Omental fat pad (tissue), 4 donors: ENCODE measurements around the gene HMCN1. TPM values are rescaled to one million over a fixed set of nuclear protein-coding genes. Genes with fewer than 3 reads are reported as not detected.

Experiments used
- ATAC-seq: fragments of 150-250 bp; one replicate; pipeline ENCODE4 v1.9.1; 2016; ENCODE audit warnings: mild to moderate bottlenecking, moderate library complexity; ENCODE audit not compliant: low FRiP score
- DNase-seq: peaks from one replicate; pipeline ENCODE4 v3.0.0-alpha.2; 2019; ENCODE audit warnings: low spot score
- total RNA-seq, 4 donors: library from RNA; depleted of rRNA; stranded (reverse); fragments of >200 nt; gene quantifications; one replicate each; pipeline ENCODE4 v1.1.0, GENCODE V29; 2016
- TF ChIP-seq, protein P1 (sequence below), 3 donors: fragments of 450-650 bp; IDR thresholded peaks; one replicate each; pipeline ENCODE4 v1.5.1; 2016 to 2017; ENCODE audit warnings: antibody characterized with exemption in 3 of 3, mild to moderate bottlenecking in 3 of 3, moderate library complexity in 2 of 3

The HMCN1 gene
- total RNA-seq, 4 donors from 2014 or later = 5.2 to 45.9 (median 12.7) TPM

DNA sequence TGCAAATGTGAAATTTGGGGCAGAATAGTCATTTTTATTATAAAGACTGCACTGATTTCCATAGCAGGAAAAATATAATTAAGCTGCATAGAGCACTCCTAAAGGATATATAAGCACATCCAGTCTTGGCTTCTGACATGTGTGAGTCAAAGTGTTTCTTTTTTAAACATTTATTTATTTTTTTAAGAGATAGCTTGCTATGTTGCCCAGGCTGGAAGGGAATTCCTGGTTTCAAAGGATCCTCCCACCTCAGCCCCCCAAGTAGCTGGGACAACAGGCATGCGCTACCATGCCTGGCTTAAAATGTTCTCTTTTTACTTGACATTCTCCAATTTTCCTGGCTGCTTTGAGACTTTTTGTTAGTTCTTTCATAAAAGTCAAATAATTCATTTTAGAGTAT is 126.1 kb downstream of the HMCN1 start:
- DNase-seq = no peak
- TF ChIP-seq, protein P1, sequence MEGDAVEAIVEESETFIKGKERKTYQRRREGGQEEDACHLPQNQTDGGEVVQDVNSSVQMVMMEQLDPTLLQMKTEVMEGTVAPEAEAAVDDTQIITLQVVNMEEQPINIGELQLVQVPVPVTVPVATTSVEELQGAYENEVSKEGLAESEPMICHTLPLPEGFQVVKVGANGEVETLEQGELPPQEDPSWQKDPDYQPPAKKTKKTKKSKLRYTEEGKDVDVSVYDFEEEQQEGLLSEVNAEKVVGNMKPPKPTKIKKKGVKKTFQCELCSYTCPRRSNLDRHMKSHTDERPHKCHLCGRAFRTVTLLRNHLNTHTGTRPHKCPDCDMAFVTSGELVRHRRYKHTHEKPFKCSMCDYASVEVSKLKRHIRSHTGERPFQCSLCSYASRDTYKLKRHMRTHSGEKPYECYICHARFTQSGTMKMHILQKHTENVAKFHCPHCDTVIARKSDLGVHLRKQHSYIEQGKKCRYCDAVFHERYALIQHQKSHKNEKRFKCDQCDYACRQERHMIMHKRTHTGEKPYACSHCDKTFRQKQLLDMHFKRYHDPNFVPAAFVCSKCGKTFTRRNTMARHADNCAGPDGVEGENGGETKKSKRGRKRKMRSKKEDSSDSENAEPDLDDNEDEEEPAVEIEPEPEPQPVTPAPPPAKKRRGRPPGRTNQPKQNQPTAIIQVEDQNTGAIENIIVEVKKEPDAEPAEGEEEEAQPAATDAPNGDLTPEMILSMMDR (IDR thresholded peaks at IDR 0.05) = no peak
- no peak for ATAC-seq

DNA sequence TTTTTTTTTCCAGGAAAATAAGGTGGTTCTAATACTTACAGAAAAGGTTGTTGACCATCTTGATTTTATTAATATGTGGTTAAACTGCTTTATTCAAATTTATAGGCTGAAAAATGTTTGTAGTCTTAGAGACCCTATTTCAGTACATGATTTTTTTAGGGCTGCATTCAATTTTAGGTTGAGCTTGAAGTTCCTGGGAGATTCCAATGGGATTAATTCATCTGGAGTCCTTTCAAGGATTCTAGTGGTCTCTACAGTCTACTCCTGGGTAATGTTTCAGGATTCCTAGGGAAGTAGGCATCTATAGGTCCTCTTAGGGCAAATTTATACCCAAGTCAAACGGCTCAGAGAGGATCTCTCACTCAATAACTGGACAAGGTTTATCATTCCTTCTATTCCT is 126.7 kb downstream of the HMCN1 start:
- DNase-seq = no peak
- TF ChIP-seq, protein P1 (IDR thresholded peaks at IDR 0.05) = no peak
- no peak for ATAC-seq

DNA sequence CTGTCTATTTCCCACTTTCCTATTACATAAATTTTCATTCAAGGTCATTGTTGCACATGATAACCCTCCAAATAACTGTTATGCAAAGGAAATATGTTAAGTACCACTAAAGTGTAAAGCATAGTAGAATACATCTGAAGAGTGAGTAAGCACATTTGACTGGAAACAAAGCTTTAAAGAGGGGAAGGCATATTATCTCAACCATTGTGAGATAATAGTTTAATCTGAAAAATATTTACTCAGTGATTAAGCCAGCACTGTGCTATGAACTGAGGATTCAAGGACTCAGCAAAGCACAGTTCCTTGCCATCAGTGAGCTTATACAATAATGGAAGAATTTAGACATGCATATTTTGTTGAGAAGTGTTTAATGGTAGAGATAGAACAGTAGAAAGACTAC is 127.4 kb downstream of the HMCN1 start:
- ATAC-seq (no peak), DNase-seq (no peak)
- TF ChIP-seq, protein P1 (IDR thresholded peaks at IDR 0.05) = no peak

DNA sequence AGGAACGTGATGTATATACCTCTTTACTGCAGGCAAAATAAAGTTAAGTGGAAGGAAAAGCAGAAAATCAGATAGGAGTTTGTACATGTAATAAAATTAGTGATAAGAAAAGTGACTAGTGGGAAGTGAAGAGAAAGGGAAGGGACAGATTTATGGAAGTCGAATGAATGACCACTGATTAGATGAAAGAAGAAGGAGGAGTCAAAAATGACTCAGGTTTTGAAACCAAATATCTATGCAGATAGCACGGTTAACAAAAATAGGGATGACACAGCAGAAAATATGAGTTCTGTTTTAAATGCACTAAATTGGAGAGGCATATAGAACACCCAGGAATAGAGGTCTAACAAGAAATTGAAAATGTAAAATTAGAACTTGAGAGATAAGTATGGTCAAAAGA is 128.0 kb downstream of the HMCN1 start:
- DNase-seq (no peak), ATAC-seq (no peak)
- TF ChIP-seq, protein P1 (IDR thresholded peaks at IDR 0.05) = no peak

DNA sequence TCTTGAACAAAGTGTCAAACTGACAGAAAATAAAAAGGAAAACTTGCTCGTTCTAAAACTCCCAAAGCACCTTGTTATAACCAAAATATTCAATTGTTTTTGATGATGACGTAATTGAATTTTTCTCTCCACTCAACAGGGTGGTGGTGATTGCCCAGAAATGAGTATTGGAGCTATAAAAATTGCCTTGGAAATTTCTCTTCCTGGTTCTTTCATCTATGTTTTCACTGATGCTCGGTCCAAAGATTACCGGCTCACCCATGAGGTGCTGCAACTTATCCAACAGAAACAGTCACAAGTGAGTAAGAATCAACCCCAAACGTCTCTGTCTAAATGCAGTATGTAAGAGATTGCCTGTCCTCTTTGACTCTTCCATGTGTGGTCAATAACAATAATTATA is 130.1 kb downstream of the HMCN1 start:
- no peak for ATAC-seq
- TF ChIP-seq, protein P1 (IDR thresholded peaks at IDR 0.05) = no peak
- no peak for DNase-seq

DNA sequence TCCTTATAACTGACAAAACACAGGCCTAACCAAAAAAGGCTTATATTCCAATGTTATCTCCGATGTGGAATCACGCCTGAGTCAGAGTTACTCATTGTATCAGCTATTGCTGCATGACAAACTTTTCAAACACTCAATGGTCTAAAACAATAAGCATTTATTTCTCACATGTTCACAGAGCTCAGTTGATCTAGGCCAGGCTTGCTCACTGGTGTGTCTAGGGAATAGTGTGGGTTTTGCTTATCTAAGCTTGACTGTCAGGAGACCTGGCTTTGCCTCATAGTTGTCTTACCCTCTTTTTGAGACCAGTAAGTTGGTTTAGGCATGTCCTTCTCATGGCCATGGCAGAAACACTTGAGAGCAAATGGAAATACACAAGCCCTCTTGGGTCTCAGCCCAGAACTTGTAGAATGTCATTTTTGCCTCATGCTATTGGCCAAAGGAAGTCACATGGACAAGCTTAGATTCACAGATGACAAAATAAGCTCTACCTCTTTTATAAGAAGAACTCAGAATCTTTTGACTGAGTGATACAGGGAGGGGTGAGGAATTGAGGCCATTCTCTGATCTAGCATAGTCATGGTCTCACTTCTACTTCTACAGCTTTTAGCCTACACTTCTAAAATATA is 130.8 kb downstream of the HMCN1 start:
- ATAC-seq = no peak
- no peak for DNase-seq
- TF ChIP-seq, protein P1 (IDR thresholded peaks at IDR 0.05) = no peak

DNA sequence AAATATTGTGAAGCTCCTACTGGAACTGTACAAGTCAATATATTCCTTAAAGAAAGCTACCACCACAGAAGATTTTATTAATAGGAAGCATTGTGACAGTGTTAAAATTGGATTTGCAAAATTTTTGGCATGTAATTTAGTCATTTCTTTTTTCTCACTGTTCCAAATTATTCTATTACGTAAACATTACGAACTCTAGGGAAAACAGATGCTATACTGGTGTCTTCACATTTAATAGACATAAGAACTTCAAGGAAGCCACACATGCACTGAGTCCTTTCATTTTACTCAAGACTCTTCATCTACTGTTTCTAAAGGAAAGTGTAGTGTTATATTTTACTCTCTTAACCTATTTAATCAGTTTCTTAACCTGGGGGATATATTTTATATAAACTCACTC is 135.4 kb downstream of the HMCN1 start:
- DNase-seq (no peak), ATAC-seq (no peak)
- TF ChIP-seq, protein P1 (IDR thresholded peaks at IDR 0.05) = no peak
